Measurements from ENCODE around the gene GAS2.

The GAS2 gene

DNA sequence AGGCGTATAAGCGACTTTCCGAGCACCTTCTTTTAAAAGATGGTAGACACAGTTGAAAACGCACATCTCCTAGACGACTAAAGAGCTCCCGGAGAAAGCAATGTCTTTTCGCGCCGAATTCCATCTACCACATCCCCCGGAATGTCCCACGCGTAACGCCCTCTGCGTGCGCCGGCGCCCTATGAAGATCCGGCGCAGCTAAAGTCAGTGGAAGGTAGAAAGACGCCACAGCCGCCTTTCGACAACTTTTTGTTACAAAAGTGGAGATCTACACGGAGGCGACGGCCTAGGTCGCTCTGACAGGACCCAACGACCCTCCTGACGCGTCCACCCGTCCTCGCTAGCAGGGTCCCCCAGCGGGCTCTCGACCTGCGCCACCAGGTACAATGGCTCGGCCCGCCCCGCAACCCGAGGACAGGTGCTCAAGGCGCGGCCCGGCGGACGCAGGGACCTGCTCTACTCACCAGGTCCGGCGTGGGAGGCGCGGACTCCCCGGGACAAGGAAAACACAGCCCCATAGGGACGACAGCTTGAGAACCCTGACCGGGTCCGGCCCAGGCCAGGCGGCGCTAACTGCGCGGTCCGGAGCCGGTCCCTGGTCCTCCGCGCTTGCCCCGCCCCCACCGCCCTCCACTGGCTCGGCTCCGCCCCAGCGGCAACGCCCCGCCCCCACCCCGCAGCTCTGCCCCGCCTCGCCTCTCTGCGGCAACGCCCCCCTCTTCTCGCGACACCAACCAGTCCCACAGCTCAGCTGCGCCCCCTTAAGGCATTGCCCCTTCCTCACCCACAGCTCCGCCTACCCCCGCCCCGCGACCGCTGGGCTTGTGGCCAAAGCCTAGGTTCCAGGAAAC lies 163.0 kb downstream of the GAS2 start, which contains the start of gene SVIP:
TSS of gene SVIP (minus strand) at position 571 of the 851 bp plus-strand sequence. CDS start at position 518, 53 bp downstream.
- Histone ChIP-seq H3K23ac (ENCODE audit: low read depth, low read length, poor library complexity) (peak within 1 kb of the TSS; percentile 70), H2BK5ac (ENCODE audit: low read length) (no peak within 1 kb of the TSS), H3K4me2 (ENCODE audit: insufficient read depth, low read length, poor library complexity, severe bottlenecking) (peak within 1 kb of the TSS; percentile 54), H2AK5ac (ENCODE audit: low read depth, low read length) (no peak within 1 kb of the TSS), H3K4me1 (ENCODE audit: control insufficient read depth in 2 of 2, insufficient read depth in 1 of 2, low read depth in 1 of 2, low read length in 2 of 2) (peaks cover 2 to 11% of the 10 kb centered on the region in 2 donors), H3K27ac (replicated peaks; ENCODE audit: low read length) (peak within 1 kb of the TSS; percentile 51), H3K27me3 (ENCODE audit: control insufficient read depth in 3 of 3, insufficient read depth in 3 of 3, low read depth in 1 of 3, low read length in 3 of 3) (no peaks in the 10 kb centered on the region), H2AFZ (ENCODE audit: low read length) (peak within 1 kb of the TSS; percentile 99), H3K14ac (ENCODE audit: low read length) (no peak within 1 kb of the TSS), H4K91ac (ENCODE audit: low read depth, low read length, poor library complexity) (no peak within 1 kb of the TSS), H3K18ac (ENCODE audit: low read length) (peak within 1 kb of the TSS; percentile 90), H3K4me3 (ENCODE audit: low read length in 2 of 2) (peak within 1 kb of the TSS; percentile 86 to 95), H3K9me3 (replicated peaks in 1 of 2; ENCODE audit: control insufficient read depth in 2 of 2, insufficient read depth in 1 of 2, low read depth in 1 of 2, low read length in 2 of 2) (peaks cover 0 to 3% of the 10 kb centered on the region in 2 donors), H3K9ac (ENCODE audit: low read depth, low read length, poor library complexity) (peak within 1 kb of the TSS; percentile 84), H2BK15ac (ENCODE audit: low read length) (no peak within 1 kb of the TSS), H4K8ac (ENCODE audit: low read depth, low read length) (no peak within 1 kb of the TSS), H2BK12ac (ENCODE audit: low read length) (no peak within 1 kb of the TSS), H3K36me3 (replicated peaks in 1 of 2; ENCODE audit: control insufficient read depth in 2 of 2, insufficient read depth in 2 of 2, low read length in 2 of 2) (peaks cover 0 to 30% of the 10 kb centered on the region in 2 donors), H2BK120ac (ENCODE audit: low read depth, low read length) (no peak within 1 kb of the TSS), H3K79me1 (ENCODE audit: low read depth, low read length) (no peaks in the 10 kb centered on the region), H3K4ac (ENCODE audit: low read length) (no peak within 1 kb of the TSS)
- peak; percentile 84 for DNase-seq (ENCODE audit: low spot score)
- WGBS, 2 donors (ENCODE audit: extremely low coverage in 2 of 2, insufficient read length in 2 of 2, insufficient replicate concordance in 1 of 2), result no CpG with 5 or more reads among the region's 79 CpGs

GRCh38 chr11:22830082-22830414 lies 163.6 kb downstream of the GAS2 start:
- Histone ChIP-seq H3K4me1 (ENCODE audit: control insufficient read depth in 2 of 2, insufficient read depth in 1 of 2, low read depth in 1 of 2, low read length in 2 of 2) (peaks cover 2 to 11% of the 10 kb centered on the region in 2 donors), H3K27me3 (ENCODE audit: control insufficient read depth in 3 of 3, insufficient read depth in 3 of 3, low read depth in 1 of 3, low read length in 3 of 3) (no peaks in the 10 kb centered on the region), H3K9ac (ENCODE audit: low read depth, low read length, poor library complexity) (no peak overlapping the region), H2AFZ (ENCODE audit: low read length) (peak overlapping the region; percentile 73), H2BK5ac (ENCODE audit: low read length) (no peak overlapping the region), H3K4ac (ENCODE audit: low read length) (no peak overlapping the region), H2AK5ac (ENCODE audit: low read depth, low read length) (no peak overlapping the region), H3K23ac (ENCODE audit: low read depth, low read length, poor library complexity) (no peak overlapping the region), H3K18ac (ENCODE audit: low read length) (no peak overlapping the region), H3K9me3 (replicated peaks in 1 of 2; ENCODE audit: control insufficient read depth in 2 of 2, insufficient read depth in 1 of 2, low read depth in 1 of 2, low read length in 2 of 2) (no peaks in the 10 kb centered on the region), H4K8ac (ENCODE audit: low read depth, low read length) (no peak overlapping the region), H3K36me3 (replicated peaks in 1 of 2; ENCODE audit: control insufficient read depth in 2 of 2, insufficient read depth in 2 of 2, low read length in 2 of 2) (peaks cover 0 to 24% of the 10 kb centered on the region in 2 donors), H3K27ac (replicated peaks; ENCODE audit: low read length) (no peak overlapping the region), H3K79me1 (ENCODE audit: low read depth, low read length) (no peaks in the 10 kb centered on the region), H3K4me2 (ENCODE audit: insufficient read depth, low read length, poor library complexity, severe bottlenecking) (peak overlapping the region; percentile 28), H2BK12ac (ENCODE audit: low read length) (no peak overlapping the region), H4K91ac (ENCODE audit: low read depth, low read length, poor library complexity) (no peak overlapping the region), H3K14ac (ENCODE audit: low read length) (no peak overlapping the region), H3K4me3 (ENCODE audit: low read length in 2 of 2) (peak overlapping the region in 1 of 2 donors; percentile 86), H2BK120ac (ENCODE audit: low read depth, low read length) (no peak overlapping the region), H2BK15ac (ENCODE audit: low read length) (no peak overlapping the region)
- DNase-seq (ENCODE audit: low spot score), result no peak
- no CpG with 5 or more reads among the region's 4 CpGs for WGBS, 2 donors (ENCODE audit: extremely low coverage in 2 of 2, insufficient read length in 2 of 2, insufficient replicate concordance in 1 of 2)

- H4K8ac ChIP-seq (ENCODE audit: low read depth, low read length), result no peak overlapping the region
- no peaks in the 10 kb centered on the region for H3K9me3 ChIP-seq (replicated peaks in 1 of 2; ENCODE audit: control insufficient read depth in 2 of 2, insufficient read depth in 1 of 2, low read depth in 1 of 2, low read length in 2 of 2)
- no CpG with 5 or more reads among the region's 3 CpGs for WGBS, 2 donors (ENCODE audit: extremely low coverage in 2 of 2, insufficient read length in 2 of 2, insufficient replicate concordance in 1 of 2)
- DNase-seq (ENCODE audit: low spot score), result no peak
- H3K79me1 ChIP-seq (ENCODE audit: low read depth, low read length), result no peaks in the 10 kb centered on the region
- no peak overlapping the region for H2AFZ ChIP-seq (ENCODE audit: low read length)
- H3K9ac ChIP-seq (ENCODE audit: low read depth, low read length, poor library complexity), result no peak overlapping the region
- no peaks in the 10 kb centered on the region for H3K36me3 ChIP-seq (replicated peaks in 1 of 2; ENCODE audit: control insufficient read depth in 2 of 2, insufficient read depth in 2 of 2, low read length in 2 of 2)
- H3K4me2 ChIP-seq (ENCODE audit: insufficient read depth, low read length, poor library complexity, severe bottlenecking), result no peak overlapping the region
- H3K18ac ChIP-seq (ENCODE audit: low read length), result no peak overlapping the region
- H4K91ac ChIP-seq (ENCODE audit: low read depth, low read length, poor library complexity), result no peak overlapping the region
- H3K27ac ChIP-seq (replicated peaks; ENCODE audit: low read length), result no peak overlapping the region
- H2BK12ac ChIP-seq (ENCODE audit: low read length), result no peak overlapping the region
- H3K4ac ChIP-seq (ENCODE audit: low read length), result no peak overlapping the region
- H3K14ac ChIP-seq (ENCODE audit: low read length), result no peak overlapping the region
- no peak overlapping the region for H2BK5ac ChIP-seq (ENCODE audit: low read length)
- peaks cover 2 to 11% of the 10 kb centered on the region in 2 donors for H3K4me1 ChIP-seq (ENCODE audit: control insufficient read depth in 2 of 2, insufficient read depth in 1 of 2, low read depth in 1 of 2, low read length in 2 of 2)
- H3K4me3 ChIP-seq (ENCODE audit: low read length in 2 of 2), result no peak overlapping the region
- H2BK120ac ChIP-seq (ENCODE audit: low read depth, low read length), result no peak overlapping the region
- H3K23ac ChIP-seq (ENCODE audit: low read depth, low read length, poor library complexity), result no peak overlapping the region
- no peak overlapping the region for H2AK5ac ChIP-seq (ENCODE audit: low read depth, low read length)
- no peak overlapping the region for H2BK15ac ChIP-seq (ENCODE audit: low read length)
- H3K27me3 ChIP-seq (ENCODE audit: control insufficient read depth in 3 of 3, insufficient read depth in 3 of 3, low read depth in 1 of 3, low read length in 3 of 3), result no peaks in the 10 kb centered on the region
Measured at GRCh38 chr11:22832315-22833015, 166.1 kb downstream of the GAS2 start.

DNA sequence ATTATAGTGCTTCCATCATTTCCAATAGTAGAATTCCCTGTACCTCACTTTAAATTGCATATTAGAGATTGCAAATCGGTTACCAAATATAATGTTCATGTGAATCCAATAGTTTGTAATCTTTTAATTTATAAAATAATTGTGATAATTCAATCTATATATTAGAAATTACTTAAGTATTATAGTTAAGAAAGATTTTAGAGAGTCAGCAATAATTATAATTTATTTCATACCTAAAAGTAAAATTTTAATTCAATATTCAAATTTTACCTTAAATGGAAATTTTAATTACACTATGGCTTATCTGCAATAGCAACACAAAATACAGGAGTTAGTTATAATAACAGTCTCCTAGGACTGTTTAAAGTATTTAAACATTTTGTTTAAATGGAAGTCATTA lies 180.3 kb downstream of the GAS2 start:
- no peaks in the 10 kb centered on the region for H3K36me3 ChIP-seq (replicated peaks in 1 of 2; ENCODE audit: control insufficient read depth in 2 of 2, insufficient read depth in 2 of 2, low read length in 2 of 2)
- WGBS, 2 donors (ENCODE audit: extremely low coverage in 2 of 2, insufficient read length in 2 of 2, insufficient replicate concordance in 1 of 2), result no CpG with 5 or more reads among the region's 1 CpG
- H3K27me3 ChIP-seq (ENCODE audit: control insufficient read depth in 3 of 3, insufficient read depth in 3 of 3, low read depth in 1 of 3, low read length in 3 of 3), result no peaks in the 10 kb centered on the region
- no peak overlapping the region for H2AFZ ChIP-seq (ENCODE audit: low read length)
- H2BK5ac ChIP-seq (ENCODE audit: low read length), result no peak overlapping the region
- peaks cover 0 to 2% of the 10 kb centered on the region in 2 donors for H3K4me1 ChIP-seq (ENCODE audit: control insufficient read depth in 2 of 2, insufficient read depth in 1 of 2, low read depth in 1 of 2, low read length in 2 of 2)
- H3K79me1 ChIP-seq (ENCODE audit: low read depth, low read length), result no peaks in the 10 kb centered on the region
- H3K27ac ChIP-seq (replicated peaks; ENCODE audit: low read length), result no peak overlapping the region
- no peak overlapping the region for H4K8ac ChIP-seq (ENCODE audit: low read depth, low read length)
- no peak overlapping the region for H3K23ac ChIP-seq (ENCODE audit: low read depth, low read length, poor library complexity)
- no peak overlapping the region for H2AK5ac ChIP-seq (ENCODE audit: low read depth, low read length)
- no peak overlapping the region for H3K18ac ChIP-seq (ENCODE audit: low read length)
- DNase-seq (ENCODE audit: low spot score), result no peak
- H3K4ac ChIP-seq (ENCODE audit: low read length), result no peak overlapping the region
- no peaks in the 10 kb centered on the region for H3K9me3 ChIP-seq (replicated peaks in 1 of 2; ENCODE audit: control insufficient read depth in 2 of 2, insufficient read depth in 1 of 2, low read depth in 1 of 2, low read length in 2 of 2)
- H4K91ac ChIP-seq (ENCODE audit: low read depth, low read length, poor library complexity), result no peak overlapping the region
- no peak overlapping the region for H2BK12ac ChIP-seq (ENCODE audit: low read length)
- H2BK15ac ChIP-seq (ENCODE audit: low read length), result no peak overlapping the region
- H3K9ac ChIP-seq (ENCODE audit: low read depth, low read length, poor library complexity), result no peak overlapping the region
- H3K4me3 ChIP-seq (ENCODE audit: low read length in 2 of 2), result no peak overlapping the region
- no peak overlapping the region for H3K14ac ChIP-seq (ENCODE audit: low read length)
- no peak overlapping the region for H2BK120ac ChIP-seq (ENCODE audit: low read depth, low read length)
- no peak overlapping the region for H3K4me2 ChIP-seq (ENCODE audit: insufficient read depth, low read length, poor library complexity, severe bottlenecking)

Measured in neuronal stem cell (in vitro differentiated cells).